NCI-H1694 treated with DMSO at 0.1 percent for 48 hours (cell line): Measurements from ENCODE around the gene CHRNE.

Source experiments
- DNase-seq: peaks from one replicate; lab custom pipeline; 2025; lab: John Stamatoyannopoulos, UW

CHRNE gene

DNA sequence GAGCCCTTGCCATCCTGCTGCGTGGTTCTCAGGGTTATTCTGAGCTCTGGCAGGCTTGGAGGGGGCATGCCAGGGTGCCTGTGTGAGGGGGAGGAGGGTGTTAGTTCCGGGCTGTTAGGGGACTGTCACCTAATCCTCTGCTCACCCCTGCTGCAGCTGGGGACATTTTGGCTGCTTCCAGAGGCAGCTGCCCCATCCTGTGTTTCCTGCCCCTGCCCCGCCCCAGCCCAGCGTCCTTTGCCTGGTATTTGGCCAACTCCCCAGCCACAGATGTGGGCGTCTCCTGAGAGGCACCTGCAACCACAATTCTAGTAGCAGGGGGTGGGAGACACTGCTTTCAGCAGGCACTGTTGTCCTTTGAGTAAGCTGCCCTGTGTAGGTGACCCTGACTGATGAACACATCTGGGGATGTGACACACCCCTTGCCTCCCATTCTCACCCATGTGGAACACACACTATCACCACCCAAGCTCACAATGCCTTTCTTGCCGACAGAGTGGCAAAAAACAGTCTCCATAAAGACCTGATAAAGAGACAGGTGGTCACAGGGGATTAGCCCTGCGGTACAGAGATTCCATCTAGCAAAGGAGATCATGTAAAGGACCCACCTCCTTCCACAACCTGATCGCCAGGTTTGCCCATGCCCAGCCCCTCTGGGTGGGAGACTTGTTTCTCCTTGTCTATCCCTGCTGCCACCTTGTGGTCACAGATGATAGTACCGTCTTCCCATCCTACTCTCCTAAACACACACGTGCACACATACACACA is at the start of gene CHRNE:
CHRNE (minus strand) TSS at position 48 of the 768 bp plus-strand sequence; CDS start at position 13, 35 bp downstream.
- DNase-seq: peak; percentile 69

DNA sequence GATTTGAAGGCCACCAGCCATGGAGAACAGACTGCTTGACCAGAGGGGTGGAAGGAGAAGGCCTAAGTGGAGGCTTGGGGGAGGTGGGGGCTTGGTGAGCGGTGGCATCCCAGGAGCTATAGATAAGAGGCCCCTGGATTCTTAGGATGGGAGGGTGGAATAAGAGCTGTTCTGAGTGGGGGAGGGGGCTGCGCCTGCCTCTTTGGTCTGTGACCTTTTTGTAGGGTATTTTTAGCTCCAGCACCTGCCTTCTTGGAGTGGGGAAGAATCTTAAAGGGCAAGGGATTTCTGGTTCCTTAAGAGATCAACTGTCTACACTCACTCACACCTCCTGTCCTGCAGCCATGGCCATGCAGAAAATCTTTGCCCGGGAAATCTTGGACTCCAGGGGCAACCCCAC is 48.6 kb upstream of the CHRNE start:
- no peak for DNase-seq

DNA sequence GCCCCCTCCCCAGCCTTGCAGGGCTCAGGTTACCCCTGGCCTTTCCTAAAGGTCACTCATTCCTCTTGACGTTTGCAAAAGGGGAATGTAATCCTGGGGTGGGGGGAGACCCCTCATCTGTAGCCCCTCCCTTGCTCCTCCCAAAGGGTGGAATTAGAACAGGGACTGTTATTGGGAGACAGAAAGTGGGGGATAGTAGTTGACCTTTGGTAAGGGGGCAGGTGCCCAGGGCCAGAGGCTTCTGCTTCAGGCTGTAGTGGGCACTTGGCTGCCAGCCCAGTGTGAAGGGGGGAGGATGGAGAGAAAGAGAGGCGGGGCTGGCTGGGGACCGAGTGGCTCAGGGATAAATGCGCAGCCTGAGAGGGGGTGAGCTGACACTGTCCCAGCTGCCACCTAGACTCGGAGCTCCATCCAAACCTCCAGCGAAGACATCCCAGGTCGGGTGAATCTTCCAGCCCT is 47.9 kb upstream of the CHRNE start, which contains the start of gene ENO3:
ENO3 (plus strand) TSS at position 374 of the 459 bp plus-strand sequence. CDS start 711 bp downstream, outside the sequence.
- DNase-seq: peak; percentile 33

DNA sequence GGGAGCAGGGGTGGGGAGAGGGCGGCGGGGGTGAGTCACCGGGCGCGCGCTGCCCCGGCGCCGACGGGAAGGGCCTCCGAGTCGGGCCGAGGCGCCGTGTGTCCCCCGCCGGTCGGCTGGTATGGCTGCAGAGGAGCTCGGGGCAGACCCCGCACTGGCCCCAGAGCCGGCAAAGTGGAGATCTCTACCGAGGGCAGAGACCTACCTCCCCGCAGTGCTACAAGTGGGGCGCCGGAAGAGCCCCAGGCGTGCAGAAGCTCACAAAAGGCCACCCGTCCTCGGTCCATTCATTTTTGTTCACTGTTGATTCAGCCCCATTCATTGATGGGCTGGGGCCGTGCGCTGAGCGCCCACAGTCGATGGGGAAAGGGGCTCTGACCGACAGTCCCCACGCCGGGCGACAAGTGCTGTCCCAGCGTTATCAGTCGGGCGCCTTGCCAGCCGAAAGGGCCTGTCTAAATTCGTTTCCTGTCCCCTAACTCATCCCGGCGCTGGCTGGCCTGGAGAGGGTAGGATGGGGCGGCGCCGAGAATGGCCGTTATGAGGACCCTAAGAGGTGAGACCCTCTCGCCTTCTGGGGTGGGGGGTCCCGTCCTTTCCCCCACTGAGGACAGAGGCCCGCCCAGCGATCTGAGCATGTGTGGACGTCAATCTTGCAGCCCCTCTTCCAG is 47.3 kb upstream of the CHRNE start:
- DNase-seq: no peak

DNA sequence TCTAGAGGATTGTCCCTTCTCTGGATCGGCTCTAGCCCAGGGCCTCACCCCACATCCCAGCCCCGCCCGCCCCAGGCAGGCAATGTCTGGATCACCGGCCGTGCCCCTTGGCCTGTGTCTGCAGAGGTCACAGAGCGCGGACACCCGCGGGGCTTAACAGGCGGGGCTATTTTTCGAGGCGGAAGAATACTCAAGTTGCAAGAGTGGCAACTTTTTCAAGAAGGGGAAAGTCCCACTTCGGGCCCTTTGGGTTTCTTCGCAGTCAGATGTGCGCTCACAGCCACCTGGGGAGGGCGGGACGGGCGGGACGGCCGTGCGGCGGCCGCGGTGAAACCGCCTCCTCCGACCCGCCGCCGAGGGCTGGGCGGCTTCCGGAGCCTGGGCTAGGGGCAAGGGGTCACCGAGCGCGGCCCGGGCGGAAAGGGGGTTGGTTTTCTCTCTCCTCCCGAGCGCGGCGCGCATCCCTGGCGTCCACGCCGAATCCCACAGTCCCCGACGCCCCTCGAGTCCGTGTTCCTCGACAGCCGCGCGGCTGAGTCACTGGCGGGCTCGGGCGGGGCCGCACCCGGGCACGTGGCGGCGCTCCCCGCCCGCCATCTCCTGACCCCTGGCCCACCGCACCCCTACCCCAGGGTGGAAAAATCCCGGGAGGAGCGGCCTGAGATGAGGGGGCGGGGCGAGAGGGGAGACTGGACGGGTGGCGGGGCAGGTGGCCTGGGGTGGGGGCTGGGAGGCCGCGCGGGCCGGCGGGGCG is 46.6 kb upstream of the CHRNE start:
- DNase-seq: peak; percentile 43

DNA sequence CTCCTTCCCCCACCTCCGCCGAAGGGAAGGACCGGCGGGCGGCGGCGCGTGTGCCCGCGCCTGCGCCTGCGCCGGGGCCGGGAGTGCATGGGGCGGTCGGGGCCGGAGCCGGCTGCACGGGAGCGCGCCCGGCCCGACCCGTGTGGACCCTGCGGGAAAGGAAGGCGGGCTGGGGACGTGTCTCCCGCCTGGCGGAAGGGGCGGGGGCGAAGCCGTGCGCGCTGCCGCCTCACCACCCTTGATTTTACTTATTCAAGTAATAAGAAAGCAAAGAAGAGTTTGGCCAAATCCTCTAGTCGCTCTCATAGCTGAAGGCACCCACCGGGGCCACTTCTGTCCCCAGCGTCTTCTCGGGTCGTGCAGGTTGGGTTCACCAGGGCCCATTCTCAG is 46.0 kb upstream of the CHRNE start:
- peak; percentile 93 for DNase-seq

DNA sequence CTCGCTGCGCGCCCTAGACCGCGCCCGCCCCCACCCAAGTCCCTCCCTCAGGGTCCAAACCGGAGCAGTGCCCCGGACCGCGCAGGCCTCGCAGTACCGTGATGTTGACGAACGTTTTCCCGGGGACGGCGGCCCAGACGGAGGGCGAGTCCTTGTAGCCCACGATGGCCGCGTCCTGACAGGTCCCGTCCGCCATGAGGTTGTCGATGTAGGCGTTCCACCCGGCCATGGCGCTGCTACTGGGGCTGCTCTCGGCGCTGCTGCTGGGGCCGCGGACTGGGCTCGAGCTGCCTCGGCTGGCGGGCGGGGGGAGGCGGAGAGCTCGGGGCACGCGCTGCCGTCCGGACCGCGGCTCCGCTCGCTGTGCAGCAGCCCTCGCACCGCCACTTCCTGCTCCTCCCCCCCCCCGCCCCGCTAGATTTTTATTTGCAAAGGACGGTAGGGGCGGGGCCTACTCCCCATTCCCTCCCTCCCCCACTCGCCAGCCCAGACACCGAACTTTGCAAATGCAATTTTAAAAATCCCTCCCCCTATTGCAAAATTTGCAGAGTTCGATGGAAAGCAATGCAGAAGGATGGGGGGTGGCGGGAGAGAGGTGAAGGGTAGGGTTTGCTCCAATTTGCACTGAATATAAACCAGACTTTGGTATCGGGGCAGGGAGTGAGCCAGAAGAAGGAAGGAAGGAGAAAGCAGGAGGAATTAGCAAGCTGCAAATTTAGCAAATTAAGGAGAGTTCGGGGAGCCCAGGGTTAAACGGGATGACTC is 45.5 kb upstream of the CHRNE start, which contains the start of gene PFN1:
PFN1 (minus strand) TSS at position 365 of the 765 bp plus-strand sequence; CDS start at position 229, 136 bp downstream.
- DNase-seq: peak; percentile 93

DNA sequence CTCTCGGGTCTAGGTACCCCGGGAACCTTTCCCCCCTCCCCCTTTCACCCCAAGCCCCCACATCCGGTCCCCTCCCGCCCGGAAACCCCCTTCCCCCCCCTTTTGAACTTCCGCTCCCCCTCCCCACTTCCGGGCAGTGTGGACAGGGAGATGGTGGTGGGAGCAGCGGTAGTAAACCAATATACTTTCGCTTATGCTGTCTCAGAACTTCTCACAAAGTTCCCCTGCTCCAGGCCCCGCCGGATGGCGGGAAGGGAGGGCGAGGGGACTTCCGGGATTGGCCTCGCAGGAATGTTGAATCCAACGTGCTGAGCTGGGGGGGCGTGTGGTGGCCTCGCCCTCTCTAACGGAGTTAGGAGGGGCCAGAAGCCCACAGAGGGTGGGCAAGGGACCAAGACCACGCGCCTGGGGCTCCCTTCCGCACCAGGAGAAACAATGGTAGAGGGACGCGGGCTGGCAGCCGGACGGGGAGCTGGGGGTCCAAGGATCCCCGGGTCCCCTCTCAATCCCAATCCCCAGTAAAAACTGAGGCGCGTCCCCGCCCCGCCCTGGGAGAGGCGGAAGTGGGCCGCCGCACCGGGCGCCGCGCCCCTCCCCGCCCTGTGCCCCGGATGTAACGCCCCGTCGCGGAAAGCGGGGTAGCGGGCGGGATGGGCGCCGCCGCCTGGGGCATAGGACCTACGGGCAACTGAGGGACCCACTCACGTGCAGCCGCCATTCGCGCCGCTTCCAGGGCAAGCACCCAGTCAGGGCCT is 44.7 kb upstream of the CHRNE start:
- DNase-seq: no peak

DNA sequence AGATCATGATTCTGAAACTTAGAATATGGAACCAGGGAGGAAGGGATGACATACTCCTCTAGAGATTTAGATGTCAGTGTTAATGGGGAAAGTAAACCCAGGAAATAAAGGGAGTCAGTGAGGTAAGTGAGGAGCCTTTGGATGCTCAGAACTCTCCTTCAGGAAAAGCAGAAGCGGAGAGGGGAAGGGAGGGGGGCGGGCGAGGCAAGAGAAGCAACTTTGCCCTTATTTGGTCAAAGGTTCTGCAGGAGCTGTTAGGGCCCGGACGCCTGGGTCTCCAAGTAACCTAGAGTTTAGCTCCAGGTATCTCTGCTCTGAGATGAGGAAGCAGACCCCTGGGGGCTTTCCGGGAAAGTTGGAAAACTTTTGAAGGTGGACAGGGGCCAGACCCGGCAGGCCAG is 44.1 kb upstream of the CHRNE start:
- no peak for DNase-seq

DNA sequence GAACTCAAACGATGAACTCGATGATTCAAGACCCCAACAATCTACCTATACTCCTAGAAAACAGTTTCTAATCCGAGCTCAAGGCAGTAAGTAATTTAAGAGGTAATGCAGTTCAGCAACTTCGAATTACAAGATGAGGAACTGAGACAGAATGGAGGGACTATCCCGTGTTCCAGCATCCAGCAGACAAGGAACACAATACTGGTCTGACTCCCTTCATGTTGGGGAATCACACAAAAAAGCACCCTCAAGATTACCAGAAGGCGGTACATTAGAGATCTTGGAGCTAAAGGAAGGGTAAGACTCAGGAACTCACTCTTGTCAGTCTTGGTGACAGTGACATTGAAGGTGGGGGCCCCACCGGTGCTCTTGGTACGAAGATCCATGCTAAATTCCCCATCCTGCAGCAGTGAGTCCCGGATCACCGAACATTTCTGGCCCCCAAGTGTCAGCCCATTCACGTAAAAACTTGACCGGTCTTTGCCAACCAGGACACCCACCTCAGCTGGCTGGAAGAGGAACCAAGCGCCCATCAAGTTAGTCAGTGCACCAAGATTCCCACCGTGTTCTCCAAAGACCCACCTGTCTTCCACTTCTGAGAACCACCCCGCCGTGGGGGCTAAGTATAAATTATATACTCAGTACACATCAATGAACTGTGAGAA is 43.5 kb upstream of the CHRNE start:
- DNase-seq: no peak

DNA sequence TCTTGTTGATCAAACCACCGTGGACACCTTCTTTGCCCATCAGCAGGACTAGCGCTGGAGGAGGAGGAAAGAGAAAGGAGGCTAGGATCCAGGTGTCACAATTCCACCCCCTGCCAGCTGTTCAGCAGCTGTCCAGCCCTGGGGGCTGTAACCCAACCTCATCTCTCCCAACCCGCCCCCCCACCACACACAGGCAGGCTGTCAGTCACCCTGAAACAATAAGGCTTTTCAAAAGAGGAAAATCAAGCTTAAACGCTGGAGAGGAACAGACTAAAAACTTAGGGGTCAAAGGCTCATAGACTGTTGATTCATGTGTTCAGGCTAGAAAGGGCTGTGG is 43.0 kb upstream of the CHRNE start:
- no peak for DNase-seq

DNA sequence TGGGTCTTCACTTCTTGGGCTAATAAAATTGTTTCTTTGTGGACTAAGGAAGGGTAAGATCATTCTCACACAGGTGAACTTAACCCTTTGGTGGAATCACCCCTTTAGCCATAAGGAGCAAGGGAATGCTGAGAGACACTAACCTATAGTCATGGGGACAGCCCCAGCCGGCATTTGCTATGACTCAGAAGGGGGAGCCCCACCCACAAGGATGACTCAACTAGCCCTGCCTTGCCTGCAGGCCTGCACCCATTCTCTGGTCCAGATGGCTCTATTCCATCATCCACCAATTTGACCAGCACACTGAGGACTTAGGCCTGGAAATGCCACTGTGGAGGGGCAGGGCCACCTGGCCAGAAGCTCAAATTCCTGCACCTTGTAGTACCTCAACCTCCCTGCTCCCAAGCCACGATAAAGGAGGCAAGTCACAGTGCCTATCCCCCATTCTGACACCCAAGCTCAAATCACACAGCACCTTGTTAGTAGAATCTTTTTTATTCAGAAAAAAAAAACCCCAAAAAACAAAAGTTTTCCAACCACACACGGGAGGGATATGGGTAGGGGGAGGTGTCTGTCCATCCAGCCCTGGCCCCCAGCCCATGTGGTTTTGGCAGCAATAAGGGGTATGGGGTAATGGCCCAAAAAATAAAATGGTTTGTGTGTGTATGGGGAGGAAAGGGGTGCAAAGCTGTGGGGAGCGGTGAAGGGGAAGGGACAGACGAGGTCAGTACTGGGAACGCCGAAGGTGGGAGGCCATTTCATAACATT is 42.5 kb upstream of the CHRNE start:
- DNase-seq: no peak

DNA sequence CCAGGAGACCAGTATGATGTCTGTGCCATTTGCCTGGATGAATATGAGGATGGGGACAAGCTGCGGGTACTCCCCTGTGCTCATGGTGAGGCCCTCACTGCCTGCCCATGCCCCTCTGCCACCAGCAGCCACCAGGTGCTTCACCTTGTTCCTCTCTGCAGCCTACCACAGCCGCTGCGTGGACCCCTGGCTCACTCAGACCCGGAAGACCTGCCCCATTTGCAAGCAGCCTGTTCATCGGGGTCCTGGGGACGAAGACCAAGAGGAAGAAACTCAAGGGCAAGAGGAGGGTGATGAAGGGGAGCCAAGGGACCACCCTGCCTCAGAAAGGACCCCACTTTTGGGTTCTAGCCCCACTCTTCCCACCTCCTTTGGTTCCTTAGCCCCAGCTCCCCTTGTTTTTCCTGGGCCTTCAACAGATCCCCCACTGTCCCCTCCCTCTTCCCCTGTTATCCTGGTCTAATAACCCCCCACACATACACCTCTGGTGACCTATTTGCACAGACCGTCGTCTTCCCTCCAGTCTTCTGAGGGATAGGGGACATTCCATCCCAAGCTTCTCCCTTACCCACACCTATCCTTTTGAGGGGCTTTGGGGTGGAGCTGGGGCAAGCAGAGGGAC is 41.8 kb upstream of the CHRNE start:
- no peak for DNase-seq

DNA sequence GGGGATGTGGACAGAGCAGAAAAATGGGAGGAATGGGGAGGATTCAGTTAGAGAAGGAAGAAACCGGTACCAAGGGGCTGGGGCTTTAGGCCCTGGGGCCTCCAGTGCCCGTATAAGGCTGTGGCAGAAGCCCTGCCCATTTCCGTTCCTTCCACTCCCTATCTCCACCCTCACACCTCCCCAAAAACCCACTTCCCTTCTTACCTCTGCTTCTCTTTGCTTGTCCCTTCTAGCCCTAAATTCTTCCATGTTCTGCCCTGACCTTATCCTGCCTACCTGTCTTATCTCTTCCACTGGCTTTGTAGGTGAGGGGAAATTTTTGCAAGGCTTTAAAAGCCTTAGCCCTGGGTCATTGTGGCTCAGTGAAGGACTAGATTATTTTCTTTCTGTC is 41.3 kb upstream of the CHRNE start:
- no peak for DNase-seq

DNA sequence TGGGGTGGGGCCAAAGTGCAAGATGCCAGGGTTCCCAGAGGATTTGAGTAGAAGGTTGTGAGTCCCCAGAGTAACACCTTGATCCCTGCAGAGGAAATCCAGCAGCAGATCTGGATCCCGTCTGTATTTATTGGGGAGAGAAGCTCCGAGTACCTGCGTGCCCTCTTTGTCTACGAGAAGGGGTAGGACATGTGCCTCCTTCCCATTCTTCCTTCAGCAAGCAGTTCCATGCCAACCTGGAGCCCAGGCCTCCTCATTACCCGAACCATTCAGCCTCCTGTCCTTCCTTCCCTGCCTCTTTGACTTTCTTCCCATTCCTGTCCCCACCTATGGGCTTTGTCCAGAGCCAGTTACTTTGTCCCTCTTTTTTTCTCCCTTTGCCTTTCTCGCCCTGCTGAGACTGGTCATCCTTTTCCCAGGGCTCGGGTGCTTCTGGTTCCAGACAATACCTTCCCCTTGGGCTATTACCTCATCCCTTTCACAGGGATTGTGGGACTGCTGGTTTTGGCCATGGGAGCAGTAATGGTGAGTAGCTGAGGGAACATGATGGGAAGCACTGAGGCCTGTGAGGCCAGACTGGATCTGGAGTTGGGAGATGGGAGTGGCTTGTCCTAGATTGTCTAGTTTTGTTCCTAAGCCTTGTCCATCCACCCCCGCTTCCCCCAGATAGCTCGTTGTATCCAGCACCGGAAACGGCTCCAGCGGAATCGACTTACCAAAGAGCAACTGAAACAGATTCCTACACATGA is 40.0 kb upstream of the CHRNE start:
- no peak for DNase-seq

DNA sequence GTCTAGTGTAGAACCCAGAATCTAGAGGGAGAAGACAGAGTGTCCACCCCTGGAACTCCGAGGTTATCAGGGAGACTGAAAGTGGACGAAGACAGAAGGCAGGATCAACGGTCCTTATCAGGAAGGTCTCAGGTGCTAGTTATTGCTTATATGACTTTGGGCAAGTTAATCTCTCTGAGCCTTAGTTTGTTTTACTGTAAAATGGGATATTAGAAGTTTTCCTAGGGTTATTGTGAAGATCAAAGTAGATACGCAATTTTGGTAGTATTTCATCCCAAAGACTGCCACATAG is 38.4 kb upstream of the CHRNE start:
- no peak for DNase-seq

DNA sequence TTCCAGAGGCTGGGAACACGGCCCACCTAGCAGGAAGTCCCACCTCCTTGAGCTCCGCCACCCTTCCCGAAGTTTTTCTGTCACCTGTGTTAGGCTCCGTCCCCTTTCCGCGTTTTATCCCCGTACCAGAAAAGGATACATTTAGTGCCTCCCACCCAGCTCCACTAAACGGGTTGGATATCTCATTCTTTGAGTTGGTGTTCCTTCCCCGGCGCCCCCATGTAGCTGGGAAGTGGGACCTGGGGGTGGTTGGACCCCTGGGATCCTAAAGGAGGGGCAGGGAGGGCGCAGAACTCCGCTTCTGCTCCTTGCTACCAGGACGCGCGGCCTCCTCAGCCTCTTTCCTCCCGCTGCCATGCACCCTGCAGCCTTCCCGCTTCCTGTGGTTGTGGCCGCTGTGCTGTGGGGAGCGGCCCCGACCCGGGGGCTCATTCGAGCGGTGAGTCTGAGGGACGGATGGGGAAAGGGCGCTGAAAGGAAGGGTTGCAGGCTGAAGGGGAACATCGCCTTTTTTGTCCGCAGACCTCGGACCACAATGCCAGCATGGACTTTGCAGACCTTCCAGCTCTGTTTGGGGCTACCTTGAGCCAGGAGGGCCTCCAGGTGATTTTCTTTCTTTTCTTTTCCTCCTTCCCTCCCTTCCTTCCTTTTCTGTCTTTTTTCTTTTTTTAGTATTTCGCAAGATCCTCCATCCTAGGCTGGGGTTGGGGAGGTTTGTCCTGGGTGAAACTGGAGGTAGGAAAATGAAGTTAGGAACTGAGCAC is 37.8 kb upstream of the CHRNE start:
- no peak for DNase-seq
